Adrenal gland (tissue), 5 donors: ENCODE measurements around the gene HJURP.

Source experiments
- CTCF ChIP-seq, 6 experiments: fragments of 450-650 bp in 4 of 6; fragments of 200-600 bp in 2 of 6; sonication (generic) in 1 of 6; IDR thresholded peaks; 1 replicate in 5 of 6; 2 replicates in 1 of 6; pipeline versions ENCODE4 v1.5.1 to v1.8.0; 2016 to 2021; ENCODE audit warnings: antibody characterized with exemption in 6 of 6, mild to moderate bottlenecking in 2 of 6, moderate library complexity in 1 of 6
- POLR2A ChIP-seq, 2 donors: fragments of 450-650 bp; IDR thresholded peaks; one replicate each; pipeline ENCODE4 v1.6.1; 2017; ENCODE audit warnings: antibody characterized with exemption in 2 of 2, mild to moderate bottlenecking in 2 of 2, moderate library complexity in 1 of 2
- donor health status: DM: no; HTN: no; CAD: no.

- TF ChIP-seq CTCF (IDR thresholded peaks at IDR 0.05) (no peak), POLR2A (IDR thresholded peaks at IDR 0.05) (no peak)
Measured at GRCh38 chr2:233892793-233893192, 38.5 kb upstream of the HJURP start.
